ENCODE data around the gene GRK5.
"Not testable (repeated sequence)": the region's sequence is repeated elsewhere in the genome, so short reads cannot be mapped to it uniquely, and the experiment has no call there.

The GRK5 gene

DNA sequence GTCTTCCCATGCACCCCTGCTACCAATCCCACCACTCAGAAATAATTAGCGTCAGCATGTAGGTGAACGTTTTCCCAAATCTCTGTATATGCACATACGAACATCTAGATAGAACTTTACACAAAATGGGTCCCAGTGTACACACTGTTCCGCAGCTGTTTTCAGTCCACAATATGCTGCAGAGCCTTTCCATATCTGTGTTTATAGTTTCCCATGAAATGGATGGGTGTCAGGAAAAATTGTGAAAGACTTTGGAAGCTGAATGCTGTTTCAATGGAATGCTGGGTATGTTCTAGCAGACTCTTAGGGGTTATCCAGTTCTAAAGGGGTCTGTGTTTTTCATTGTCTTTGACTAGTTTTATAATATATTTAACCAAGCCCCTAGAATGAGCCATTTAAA, 13.8 kb downstream of the GRK5 start:
- H3K4me3 ChIP-seq (ENCODE audit: low read depth, low read length) = no peak overlapping the region

DNA sequence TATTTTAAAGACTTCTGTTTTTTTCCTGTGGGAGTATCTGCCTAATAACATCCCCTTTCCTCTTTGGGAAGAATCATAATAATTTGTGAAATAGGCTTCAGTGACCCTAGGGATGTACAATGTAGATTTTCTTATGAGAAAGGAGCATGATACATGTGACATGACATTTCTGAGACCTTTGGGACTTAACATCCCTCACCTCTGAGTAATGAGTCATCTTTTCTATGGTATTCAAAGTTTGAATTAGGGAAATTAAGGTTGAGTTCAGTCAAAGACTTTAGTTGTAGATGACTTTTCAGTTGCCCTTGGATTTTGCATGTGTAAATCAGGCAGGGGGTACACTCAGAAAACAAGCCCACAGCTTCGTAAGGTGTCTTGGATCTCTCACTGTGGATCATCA, 14.3 kb downstream of the GRK5 start:
- H3K4me3 ChIP-seq (ENCODE audit: low read depth, low read length) = no peak overlapping the region

DNA sequence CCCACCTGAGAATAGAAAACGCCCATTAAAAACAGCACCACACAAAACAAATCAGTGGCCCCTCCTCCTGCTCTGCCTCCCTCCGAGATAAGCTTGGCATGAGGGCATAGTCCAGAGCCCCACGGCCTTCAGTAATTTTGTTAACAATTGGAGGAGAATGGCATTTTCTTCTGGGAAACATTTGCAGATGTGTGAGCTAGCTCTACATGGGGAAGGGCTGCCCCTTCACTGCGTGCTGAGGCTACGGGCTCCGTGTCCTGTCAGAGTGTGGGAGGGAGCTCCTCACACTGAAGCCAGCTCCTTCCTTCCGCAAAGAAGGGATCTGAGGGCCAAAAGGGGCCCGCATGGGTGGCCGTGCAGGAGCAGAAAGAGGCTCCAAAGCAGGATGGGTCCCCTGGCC, 15.2 kb downstream of the GRK5 start:
- no peak overlapping the region for H3K4me3 ChIP-seq (ENCODE audit: low read depth, low read length)

DNA sequence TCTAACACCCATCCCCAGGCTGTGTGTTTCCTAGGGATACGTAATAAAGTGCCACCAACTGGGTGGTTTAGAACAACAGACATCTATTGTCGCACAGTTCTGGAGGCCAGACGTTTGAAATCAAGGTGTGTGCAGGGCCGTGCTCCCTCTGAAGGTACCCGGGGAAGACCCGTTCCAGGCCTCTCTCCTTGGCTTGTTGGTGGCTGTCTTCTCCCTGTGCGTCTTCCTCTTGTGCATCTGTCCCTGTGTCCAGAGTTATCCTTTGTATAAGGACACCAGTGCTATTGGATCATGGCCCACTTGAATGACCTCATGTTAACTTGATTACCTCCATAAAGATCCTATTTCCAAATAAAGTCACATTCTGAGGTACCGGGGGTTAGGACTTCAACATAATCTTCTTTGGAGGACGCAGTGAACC, 15.6 kb downstream of the GRK5 start:
- no peak overlapping the region for H3K4me3 ChIP-seq (ENCODE audit: low read depth, low read length)

DNA sequence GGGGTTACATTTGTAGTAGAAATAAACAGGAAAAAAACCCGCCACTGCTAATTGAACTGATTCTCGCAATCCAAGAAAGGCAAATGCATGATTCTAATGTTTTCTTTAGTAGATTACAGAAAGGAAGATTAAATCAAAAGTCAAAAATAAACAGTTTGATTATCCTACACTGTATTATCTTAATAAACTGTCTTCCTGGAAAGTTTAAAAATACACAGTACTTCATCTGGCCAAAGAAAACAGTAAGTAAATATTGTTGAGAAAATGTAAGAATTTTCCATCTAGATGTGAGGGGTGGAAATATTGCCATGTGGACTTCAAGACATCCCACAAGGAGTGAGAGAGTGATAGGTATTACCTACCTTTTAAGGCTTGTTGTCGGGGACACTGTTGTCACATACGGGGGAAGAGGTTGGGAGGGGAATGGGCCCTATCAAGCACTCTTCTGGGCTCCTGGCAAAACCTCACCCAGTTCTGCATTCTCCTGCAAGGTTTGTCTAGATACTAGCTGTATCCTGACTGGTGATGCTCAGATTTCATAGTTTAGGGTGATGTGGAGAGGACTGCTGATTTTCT, 17.8 kb downstream of the GRK5 start:
- no peak overlapping the region for H3K4me3 ChIP-seq (ENCODE audit: low read depth, low read length)

DNA sequence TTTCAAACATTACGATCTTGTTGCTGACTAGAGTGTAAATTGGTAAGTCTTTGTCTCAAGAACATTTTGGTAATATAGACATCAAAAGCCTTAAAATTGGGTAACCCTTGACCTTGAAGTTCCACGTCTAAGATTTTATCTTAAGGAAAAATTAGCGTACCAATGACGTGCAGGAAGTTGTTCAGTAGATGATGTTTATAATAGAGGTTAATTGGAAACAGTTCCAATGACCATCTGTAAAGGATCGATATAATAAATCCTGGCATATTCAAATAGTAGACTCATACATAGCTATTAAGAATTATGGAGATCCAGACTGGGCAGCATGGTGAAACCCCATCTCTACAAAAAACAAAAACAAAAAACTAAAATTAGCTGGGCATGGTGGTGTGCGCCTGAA, 20.5 kb downstream of the GRK5 start:
- no peak overlapping the region for H3K4me3 ChIP-seq (ENCODE audit: low read depth, low read length)

DNA sequence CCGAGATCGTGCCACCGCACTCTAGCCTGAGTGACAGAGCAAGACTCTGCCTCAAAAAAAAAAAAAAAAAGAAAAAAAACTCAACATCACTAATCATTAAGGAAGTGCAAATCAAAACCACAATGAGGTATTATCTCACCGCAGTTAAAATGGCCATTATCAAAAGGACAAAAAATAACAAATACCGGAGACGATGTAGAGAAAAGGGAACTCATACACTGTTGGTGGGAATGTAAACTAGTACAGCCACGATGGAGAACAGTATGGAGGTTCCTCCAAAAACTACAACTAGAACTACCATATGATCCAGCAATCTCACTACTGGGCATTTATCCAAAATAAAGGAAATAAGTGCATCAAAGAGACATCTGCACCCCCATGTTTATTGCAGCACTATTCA, 24.3 kb downstream of the GRK5 start:
- H3K4me3 ChIP-seq (ENCODE audit: low read depth, low read length) = no peak overlapping the region

DNA sequence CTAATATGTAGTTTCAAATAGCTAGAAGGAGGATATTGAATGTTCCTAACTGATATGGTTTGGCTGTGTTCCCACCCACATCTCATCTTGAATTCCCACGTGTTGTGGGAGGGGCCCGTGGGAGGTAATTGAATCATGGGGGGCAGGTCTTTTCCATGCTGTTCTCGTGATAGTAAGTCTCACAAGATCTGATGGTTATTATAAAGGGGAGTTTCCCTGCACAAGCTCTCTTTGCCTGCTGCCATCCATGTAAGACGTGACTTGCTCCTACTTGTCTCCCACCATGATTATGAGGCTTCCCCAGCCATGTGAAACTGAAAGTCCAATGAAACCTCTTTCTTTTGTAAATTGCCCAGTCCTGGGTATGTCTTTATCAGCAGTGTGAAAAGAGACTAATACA, 25.1 kb downstream of the GRK5 start:
- H3K4me3 ChIP-seq (ENCODE audit: low read depth, low read length) = not testable (repeated sequence)

DNA sequence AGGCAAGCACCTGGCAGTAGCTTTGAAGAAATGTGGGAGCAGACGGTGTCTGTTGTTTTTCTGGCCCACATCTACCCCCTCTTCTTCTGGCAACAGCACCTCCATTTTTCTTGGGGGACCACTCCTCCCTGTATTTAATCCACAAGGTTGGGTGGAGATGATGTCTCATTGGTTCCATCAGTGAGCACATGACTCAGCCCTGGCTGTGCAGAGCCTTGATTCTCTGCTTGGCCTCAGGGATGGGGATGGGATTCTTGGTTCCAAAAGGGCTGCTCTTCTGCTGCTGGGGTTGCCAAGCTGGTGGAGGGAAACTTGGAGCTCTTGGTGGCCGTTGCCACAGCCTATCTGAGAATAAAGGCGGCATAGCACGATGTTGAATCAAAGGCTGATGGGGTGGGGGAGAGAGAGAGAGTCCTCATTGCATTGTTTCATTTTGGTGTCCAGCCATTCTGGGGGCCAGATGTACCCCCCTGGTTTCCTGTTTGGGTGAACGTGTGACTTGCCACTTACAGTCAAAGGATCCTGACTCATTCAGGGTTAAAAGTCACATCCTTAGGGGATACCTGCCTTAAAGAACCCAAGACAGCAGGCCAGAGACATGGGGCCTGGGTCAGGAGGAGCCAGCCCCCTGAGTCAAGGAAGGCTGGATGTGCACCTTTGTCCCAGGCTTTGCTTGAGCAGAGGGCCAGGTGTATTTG, 25.9 kb downstream of the GRK5 start:
- no peak overlapping the region for H3K4me3 ChIP-seq (ENCODE audit: low read depth, low read length)

DNA sequence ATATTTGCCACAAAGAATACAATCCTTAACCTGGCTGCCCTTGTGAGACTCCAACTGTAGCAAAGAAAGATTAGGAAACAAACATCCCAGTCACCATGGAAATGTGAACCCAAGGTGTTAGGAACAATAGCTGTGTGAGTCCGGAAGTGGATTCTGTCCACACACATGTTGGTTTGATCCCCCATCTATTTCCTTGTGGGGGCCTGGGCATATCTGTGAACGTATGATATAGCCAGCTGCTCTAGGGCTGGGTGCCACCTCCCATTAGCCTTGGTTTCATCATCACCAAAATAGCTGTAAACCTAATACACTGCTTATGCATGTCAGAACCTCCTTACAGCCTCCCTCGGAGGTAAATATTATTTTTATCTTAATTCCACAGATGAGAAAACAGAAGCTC, 26.4 kb downstream of the GRK5 start:
- H3K4me3 ChIP-seq (ENCODE audit: low read depth, low read length) = no peak overlapping the region

DNA sequence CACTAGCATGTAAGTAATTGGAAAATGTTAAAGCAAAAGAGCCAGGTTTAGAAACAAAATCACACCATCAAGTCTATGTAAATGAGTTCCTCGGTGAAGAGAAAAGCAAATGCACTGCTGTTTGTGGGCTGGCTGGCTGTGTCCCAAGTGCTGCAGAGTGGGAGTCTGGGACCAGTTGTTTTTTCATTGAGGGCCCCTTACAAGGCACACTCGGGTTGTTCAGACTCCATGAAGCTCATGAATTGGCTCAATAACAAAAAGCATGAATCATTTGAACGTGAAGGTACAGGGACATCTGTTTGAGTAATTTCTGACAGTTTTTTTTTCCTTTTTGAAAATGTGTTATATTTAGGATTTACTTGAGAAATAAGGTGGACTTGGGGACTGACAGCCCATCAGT, 28.0 kb downstream of the GRK5 start:
- no peak overlapping the region for H3K4me3 ChIP-seq (ENCODE audit: low read depth, low read length)

DNA sequence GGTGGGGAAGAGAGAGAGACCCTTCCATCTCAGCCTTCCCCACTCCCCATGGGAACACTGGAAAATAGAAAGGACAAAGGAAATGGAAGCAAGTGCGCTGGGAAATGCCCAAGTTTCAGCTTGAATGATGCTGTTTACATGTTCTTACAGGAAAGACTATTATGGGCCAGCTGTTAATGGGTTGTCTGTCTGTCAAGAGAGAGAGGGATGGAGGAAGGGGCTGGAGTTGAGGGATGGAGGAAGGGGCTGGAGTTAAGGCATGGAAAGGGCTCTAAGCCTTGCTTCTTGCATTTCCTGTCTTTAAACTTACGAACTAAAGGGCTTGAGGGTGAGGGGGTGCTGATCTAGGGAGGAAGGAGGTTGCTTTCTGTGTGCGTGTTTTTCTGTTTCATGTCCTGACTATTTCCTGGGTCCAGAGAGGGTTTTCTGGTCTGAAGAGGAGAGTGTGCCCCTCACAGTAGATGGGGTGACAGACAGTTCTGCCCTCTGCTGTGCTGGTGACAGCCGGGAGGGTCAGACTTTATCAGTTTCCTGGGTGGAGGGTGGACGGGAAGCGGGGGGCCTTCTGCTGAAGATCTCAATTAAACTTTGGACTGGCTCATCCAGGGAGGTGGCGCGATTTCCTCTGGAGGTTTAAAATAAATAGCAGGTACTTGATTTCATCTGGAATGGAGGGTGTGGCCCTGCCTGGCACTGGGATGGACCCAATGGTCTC, 30.5 kb downstream of the GRK5 start:
- H3K4me3 ChIP-seq (ENCODE audit: low read depth, low read length) = no peak overlapping the region

DNA sequence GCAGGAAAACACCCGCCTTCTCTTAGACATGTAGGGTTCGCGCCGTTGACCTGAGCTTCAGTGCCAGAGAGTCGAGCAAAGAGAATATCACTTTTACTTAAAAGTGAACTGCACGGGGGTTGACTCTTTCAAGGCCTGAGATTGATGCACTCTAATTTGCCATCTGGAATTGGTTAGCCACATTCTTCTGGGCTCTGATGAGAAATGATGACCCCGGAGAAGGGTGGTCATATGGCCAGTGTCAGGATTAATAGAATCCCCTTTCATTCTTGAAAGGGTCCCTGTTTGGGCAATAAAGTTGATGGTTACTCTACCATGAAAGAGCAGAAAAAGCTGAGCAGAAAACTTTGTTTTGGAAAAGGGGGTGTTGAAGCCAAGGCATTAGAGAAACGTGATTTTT, 31.2 kb downstream of the GRK5 start:
- H3K4me3 ChIP-seq (ENCODE audit: low read depth, low read length) = no peak overlapping the region

DNA sequence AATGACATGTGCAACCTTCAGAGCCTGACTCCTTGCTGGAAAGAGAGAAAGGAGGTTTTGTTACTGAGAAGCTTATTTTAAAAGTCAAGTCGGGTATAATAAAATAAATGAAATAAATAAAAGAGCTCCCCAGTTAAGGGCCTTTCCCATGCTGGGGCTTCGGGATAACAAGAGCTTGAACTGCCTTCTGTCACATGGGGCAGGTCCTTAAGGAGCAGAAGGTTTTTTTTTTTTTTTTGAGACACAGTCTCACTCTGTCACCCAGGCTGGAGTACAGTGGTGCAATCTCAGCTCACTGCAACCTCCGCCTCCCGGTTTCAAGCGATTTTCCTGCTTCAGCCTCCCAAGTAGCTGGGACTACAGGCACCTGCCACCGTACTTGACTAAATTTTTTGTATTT, 31.6 kb downstream of the GRK5 start:
- not testable (repeated sequence) for H3K4me3 ChIP-seq (ENCODE audit: low read depth, low read length)

DNA sequence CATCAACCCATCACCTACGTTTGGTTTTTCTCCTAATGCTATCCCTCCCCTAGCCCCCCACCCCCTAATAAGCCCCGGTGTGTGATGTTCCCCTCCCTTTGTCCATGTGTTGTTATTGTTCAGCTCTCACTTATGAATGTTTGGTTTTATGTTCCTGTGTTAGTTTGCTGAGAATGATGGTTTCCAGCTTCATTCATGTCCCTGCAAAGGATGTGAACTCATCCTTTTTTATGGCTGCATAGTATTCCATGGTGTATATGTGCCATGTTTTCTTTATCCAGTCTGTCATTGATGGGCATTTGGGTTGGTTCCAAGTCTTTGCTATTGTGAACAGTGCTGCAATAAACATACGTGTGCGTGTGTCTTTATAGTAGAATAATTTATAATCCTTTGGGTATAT, 32.3 kb downstream of the GRK5 start:
- H3K4me3 ChIP-seq (ENCODE audit: low read depth, low read length) = not testable (repeated sequence)

DNA sequence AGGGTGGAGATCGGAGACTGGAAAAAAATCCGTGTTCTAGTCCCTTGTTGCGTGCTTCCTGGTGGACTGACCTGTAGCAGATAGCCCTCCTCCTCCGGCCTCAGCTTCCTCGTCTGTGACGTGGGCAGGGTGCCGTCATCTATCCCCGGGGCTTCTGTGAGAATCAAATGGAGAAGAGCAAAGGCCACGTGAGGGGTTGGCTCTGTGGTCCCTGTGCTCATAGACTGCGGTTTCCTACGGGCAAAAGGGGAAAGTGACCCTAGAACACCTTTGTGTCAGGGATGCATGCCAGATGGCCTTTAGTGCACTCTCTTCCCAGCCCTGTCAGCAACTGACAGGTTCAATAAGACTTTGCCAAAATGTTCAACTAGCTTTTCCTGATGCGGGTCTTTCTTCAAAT, 33.7 kb downstream of the GRK5 start:
- no peak overlapping the region for H3K4me3 ChIP-seq (ENCODE audit: low read depth, low read length)

DNA sequence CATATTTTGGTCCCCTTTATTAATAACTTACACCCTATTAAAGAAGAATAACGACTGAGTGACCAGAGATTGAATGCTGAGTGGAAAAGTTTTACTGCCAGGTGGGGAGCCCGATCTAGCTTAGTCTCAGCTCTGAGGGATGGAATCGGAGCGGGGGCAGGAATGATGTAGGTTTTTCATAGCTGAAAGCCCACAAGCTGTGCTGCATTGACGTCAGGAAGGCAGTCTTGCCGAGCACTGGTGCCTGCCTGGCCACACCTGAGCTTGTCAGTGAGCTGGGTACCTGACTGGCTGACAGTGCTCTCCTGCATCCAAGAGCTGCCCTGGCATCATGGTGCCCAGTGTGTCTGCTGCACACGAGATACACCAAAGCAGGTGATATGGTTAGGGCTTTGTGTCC, 34.8 kb downstream of the GRK5 start:
- no peak overlapping the region for H3K4me3 ChIP-seq (ENCODE audit: low read depth, low read length)

DNA sequence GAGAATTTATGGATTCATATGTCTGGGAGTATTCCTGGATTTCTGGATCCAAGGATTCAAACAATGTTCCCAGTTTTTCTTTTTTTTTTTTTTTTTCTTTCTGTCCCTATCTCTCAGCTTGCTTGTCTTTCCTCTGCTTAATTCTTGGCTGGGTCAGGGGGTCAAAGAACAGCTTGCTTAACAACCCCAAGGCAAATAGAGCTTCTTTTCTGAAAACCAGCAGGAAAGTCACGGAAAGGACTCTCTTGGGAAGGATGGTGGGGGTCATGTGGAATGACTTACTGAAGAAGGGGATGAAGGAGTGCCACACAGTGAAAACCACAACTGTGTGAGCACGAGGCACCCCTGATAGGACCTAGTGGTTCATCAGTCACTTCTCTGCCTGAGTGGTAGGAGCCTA, 36.1 kb downstream of the GRK5 start:
- no peak overlapping the region for H3K4me3 ChIP-seq (ENCODE audit: low read depth, low read length)

DNA sequence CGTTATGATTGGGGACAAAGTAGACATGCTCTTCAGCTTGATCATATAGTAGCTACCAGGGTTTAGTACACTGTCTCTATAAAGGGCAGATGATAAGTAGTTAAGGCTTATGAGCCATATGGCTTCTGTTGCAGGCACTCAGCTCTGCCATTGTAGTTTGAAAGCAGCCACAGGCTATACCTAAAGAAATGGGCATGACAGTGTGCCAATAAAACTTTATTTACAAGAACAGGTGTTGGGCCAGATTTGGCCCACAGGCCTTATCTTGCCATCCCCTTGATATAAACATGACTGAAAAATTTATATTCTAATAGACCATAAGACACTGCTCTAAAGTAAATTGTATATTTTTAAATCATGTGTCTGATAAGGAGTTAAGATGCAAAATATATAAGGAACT, 36.6 kb downstream of the GRK5 start:
- H3K4me3 ChIP-seq (ENCODE audit: low read depth, low read length) = no peak overlapping the region

DNA sequence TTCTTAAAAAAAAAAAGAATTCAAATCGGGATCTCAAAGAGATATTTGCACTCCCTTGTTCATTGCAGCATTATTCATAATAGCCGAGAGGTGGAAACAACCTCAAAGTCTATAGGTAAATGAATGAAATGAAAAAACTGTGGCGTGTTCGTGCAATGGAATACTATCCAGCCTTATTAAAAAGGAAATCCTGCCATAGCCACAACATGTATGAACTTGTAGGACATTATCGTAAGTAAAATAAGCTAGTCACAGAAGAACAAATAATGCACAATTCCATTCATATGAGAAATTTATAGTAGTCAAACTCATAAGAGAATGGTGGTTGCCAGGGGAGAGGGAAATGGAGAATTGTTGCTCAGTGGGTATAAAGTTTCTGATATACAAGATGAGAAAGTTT, 37.9 kb downstream of the GRK5 start:
- H3K4me3 ChIP-seq (ENCODE audit: low read depth, low read length) = no peak overlapping the region

DNA sequence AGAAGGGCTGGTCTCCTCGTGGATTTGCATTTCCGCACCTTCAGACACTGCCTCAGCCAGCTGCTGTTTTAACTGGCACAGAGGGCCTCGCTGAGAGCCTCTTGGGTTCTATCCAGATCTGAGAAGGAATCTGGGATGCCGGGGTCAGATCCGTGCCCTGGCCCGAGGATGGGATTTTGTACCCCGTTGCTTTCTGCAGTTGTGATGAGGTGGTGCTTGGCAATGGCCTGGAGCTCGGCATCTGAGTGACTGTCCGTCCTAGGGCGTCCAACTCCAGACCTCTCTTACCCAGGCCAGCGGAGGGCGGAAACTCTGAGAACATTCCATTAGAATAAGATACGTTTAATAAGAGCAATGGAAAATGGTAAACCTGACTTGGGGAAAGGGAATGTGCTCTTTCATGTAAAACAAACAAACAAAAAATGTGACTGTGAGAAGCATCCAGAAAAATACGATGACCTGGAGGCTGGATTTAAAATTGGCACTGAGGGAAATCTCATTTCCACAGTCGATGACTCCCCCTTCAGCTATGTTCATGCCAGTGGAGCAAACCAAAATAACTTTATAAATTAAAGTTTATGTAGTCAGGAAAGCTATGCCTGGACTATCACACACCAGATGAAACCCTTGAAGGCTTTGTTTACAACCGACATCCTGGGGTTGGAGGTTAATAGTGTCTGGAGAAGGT, 39.6 kb downstream of the GRK5 start:
- H3K4me3 ChIP-seq (ENCODE audit: low read depth, low read length) = no peak overlapping the region

DNA sequence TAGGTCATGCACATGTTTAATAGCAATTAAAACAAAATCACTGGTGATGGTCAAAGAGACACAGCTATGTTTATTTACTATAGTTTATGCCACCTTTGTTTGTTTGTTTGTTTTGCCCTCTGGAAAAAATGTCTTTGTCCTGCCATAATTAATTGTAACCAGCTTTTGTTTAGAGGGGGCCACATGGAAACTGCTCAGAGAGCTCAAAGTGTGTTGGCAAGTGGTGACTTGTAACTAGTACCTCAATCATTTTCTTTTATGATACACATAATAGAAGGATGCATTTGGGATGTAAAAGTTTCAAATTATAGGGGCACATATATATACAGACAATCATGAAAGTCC, 40.2 kb downstream of the GRK5 start:
- no peak overlapping the region for H3K4me3 ChIP-seq (ENCODE audit: low read depth, low read length)
